GM10266 (cell line): Measurements from ENCODE around the gene EHBP1.

Source experiments
- DNase-seq: peaks from one replicate; pipeline ENCODE4 v3.0.0; 2012; ENCODE audit errors: extremely low spot score
- TF ChIP-seq, protein P1 (sequence below): IDR thresholded peaks from 2 replicates; pipeline ENCODE4 v1.5.1; 2012; ENCODE audit warnings: mild to moderate bottlenecking, low read depth; ENCODE audit not compliant: control insufficient read depth, insufficient read depth; ENCODE audit errors: missing control alignments

The EHBP1 gene

DNA sequence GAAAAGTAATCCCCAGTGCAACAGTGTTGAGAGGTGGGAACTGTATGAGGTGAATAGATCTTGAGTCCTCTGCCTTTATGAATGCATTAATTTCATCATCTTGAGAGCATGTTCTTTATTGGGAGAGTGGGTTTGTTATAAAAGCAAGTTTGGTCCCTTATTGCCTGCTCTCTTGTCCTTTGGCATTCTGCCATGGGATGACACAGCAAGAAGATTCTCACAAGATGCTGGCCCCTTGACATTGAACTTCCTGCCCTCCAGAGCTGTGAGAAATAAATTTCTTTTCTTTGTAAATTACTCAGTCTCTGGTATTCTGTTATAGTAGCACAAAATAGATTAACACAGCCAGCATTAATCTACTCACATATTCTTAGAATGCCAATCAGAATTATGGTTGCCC lies 108.6 kb downstream of the EHBP1 start:
- TF ChIP-seq, protein P1, sequence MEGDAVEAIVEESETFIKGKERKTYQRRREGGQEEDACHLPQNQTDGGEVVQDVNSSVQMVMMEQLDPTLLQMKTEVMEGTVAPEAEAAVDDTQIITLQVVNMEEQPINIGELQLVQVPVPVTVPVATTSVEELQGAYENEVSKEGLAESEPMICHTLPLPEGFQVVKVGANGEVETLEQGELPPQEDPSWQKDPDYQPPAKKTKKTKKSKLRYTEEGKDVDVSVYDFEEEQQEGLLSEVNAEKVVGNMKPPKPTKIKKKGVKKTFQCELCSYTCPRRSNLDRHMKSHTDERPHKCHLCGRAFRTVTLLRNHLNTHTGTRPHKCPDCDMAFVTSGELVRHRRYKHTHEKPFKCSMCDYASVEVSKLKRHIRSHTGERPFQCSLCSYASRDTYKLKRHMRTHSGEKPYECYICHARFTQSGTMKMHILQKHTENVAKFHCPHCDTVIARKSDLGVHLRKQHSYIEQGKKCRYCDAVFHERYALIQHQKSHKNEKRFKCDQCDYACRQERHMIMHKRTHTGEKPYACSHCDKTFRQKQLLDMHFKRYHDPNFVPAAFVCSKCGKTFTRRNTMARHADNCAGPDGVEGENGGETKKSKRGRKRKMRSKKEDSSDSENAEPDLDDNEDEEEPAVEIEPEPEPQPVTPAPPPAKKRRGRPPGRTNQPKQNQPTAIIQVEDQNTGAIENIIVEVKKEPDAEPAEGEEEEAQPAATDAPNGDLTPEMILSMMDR, result no peak
- no peak for DNase-seq

DNA sequence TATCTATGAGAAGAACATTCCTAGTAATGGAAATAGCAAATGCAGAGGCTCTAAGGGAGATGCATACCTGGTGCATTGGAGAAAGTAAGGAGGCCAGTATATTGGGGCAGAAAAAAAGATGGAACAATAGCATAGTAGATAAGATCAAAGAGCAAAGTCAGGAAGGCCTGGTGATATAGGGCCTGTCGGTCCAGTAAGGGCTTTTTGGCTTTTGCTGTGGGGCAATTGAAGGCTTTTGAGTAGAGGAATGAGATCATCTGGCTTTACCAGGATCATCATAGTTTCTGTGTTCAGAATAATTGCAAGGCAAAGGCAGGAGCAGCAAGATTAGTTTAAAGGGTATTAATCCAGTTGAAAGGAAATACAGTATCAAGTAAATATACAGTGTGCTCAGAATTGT lies 111.8 kb downstream of the EHBP1 start:
- TF ChIP-seq, protein P1, result no peak
- no peak for DNase-seq

DNA sequence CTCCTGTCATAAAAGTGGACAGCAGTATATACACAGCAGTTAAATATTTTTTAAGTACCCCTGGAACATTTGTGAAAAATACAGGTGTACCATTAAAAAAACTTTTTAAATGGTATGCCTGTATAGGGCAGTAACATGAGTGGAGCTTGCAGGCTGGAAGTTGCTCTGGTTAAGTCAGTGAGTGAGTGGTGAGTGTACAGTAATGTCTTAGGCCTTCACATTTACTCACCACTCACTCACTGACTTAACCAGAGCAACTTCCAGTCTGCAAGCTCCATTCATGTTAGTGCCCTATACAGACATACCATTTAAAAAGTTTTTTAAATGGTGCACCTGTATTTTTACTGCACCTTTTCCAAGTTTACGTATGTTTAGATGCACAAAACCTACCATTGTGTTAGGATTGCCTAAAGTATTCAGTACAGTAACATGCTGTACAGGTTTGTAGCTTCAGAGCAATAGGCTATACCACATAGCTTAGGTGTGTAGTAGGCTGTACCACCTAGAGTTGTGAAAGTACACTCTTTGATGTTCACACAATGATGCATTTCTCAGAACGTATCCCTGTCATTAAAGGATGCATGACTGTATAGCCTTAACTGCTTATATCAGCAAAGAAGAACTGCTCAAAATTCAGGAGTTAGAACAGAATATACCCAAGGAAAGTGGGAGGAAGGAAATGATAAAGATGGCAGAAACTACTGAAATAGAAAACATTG lies 112.6 kb downstream of the EHBP1 start:
- TF ChIP-seq, protein P1, result no peak
- DNase-seq, result no peak

DNA sequence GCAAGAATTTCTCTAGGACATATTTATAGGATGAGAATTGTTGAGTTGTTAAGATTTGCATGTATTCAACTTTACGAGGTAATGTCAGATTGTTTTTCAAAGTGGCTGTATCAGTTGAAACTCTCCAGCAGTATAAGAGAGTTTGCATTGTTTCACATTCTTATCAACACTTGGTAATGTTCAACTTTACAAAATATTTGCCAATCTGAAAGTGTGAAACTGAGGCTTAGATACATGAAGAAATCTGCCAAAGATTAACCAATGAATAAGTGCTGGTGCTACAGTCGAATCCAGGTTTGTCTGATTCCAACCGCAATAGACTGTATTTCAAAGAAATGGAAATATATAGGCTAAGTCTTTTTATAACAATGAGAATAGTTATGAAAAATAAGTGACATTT lies 117.0 kb downstream of the EHBP1 start:
- no peak for DNase-seq
- TF ChIP-seq, protein P1, result no peak

DNA sequence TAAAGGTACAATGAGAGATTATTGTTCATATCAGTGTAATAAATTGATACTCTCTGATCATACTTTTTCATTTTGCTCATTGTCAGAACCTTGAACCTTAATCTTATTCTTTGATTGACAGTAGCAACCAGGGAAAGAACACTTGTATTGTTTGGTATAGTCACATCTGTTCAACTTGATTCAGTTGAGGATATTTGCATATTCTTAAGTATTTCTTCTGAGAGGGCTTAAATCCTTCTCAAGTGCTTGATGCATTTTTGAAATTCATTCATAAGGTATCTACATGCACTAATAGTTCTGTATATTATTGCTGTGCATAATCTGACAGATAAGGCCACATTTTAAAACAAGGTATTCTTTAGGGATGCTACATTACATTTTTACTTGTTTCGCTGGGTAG lies 118.9 kb downstream of the EHBP1 start:
- TF ChIP-seq, protein P1, result no peak
- no peak for DNase-seq

DNA sequence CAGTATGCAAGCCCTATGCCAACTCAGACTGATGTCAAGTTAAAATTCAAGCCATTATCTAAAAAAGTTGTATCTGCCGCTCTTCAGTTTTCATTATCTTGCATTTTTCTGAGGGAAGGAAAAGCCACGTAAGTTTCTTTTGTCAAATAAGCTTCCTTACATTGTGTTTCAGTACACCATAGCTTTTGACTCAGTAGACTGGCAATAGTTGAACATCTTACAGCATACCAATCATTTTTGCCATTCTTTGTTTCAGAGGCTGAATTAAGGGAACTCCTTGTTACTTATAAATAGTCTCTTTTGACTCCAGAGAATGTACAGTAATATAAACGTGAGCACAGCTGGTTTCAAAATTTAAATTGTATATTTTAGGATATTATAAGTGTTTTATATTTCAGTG lies 120.6 kb downstream of the EHBP1 start:
- TF ChIP-seq, protein P1, result no peak

DNA sequence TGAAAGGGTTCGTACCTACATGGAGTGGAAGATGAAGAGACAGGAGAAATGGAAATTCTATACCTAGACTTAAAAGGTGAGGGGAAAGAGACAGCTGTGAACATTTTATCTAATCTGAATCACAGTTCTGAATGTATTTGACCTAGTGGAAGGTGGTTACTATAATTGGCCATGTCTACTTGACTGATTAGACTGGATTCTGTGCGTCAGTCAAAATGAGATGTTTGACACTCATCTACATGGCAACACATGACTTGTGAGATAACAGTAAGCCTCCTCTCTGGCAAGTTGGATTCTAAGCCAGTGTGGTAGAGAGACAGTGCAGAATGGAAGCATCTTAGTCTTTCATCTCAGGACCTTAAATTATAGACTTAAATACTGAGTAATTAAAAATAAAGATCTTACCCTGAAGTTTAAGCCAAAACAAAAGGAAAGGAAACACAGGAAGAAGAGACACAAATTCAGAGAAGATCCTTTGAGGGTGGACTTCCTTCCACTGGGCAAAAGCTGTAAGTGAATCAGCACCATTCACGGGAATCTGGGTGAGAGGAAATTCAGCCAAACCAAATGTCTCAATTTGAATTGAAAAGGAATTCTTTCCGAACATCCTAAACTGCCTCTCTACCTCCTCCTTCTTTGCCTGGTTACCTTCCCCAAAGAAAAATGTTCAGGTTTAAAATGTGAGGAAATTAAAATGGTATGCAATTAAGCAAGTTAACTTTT lies 121.6 kb downstream of the EHBP1 start:
- no peak for DNase-seq
- TF ChIP-seq, protein P1, result no peak

More for the DNA sequence above, 120.6 kb downstream of the EHBP1 start:
- DNase-seq, result no peak
